HG03558 (cell line): Measurements from ENCODE around the gene IMPA2.
"Not testable (repeated sequence)": the region's sequence is repeated elsewhere in the genome, so short reads cannot be mapped to it uniquely, and the experiment has no call there.

Experiments
- ATAC-seq: cut with Tn5 transposase; IDR thresholded peaks from one replicate; pipeline ENCODE4 v1.9.1; 2021; ENCODE audit warnings: moderate number of reproducible peaks; ENCODE audit not compliant: unreplicated experiment; ENCODE audit errors: extremely low read depth

Gene IMPA2

GRCh38 chr18:12021596-12021995 lies 40.3 kb downstream of the IMPA2 start:
- no peak for ATAC-seq

GRCh38 chr18:12023375-12023774 lies 42.1 kb downstream of the IMPA2 start:
- ATAC-seq, result no peak

DNA sequence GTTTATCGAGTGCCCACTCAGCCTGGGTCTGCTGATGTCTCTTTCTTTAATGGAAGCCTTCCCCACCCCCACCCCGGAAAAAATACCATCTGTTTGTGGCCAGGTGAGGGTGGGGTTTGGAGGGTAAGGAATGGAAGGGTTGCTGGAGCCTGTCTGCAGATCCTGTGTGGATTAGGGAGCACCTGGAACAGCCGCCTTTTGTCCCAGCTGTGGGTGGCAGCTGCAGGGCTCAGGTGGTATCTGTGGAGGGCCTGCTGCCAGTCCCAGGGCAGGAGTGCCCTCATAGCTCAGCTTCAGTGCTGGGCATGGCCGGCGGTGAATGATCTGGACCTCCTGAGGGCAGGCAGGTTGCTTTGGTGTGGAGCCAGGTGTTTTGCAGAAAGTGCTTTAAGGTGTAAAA lies 45.3 kb downstream of the IMPA2 start:
- no peak for ATAC-seq

DNA sequence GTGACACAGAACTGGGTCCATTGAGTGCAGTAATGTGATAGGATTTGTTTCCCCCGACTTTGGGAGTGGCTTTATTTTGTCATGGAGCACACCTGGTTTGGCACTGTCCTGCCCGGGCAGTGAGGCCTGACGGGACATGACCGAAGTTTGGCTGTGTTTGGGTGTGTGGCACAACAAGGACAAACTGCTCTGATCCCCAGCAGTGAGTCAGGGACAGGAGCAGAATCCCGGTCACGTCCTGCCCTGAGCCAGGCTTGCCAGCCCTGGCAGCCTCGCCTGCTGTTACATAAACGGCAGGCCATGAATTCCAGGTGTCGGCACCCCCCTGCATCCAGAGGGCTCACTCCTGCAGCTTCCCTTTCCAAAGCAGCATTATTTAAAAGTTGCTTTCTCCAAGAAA lies 45.7 kb downstream of the IMPA2 start:
- ATAC-seq, result no peak

DNA sequence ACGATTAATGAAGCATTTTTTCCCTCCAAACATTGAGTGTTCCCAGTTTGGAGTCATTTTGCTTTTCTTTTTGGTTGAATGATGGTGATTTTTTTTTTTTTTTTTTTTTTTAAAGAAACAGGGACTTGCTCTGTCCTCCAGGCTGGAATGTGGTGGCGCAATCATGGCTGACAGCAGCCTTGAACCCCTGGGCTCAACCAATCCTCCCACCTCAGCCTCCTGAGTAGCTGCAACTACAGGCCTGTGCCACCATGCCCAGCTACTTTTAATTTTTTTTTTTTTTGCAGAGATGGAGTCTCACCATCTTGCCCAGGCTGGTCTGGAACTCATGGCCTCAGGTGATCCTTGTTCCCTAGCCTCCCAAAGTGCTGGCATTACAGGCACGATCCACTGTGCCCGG lies 46.2 kb downstream of the IMPA2 start:
- ATAC-seq, result no peak

GRCh38 chr18:12028040-12028628 lies 46.8 kb downstream of the IMPA2 start:
- no peak for ATAC-seq

- no peak for ATAC-seq
Observed at GRCh38 chr18:12028674-12029073, 47.4 kb downstream of the IMPA2 start.

GRCh38 chr18:12029786-12030584 lies 48.7 kb downstream of the IMPA2 start:
- no peak for ATAC-seq

DNA sequence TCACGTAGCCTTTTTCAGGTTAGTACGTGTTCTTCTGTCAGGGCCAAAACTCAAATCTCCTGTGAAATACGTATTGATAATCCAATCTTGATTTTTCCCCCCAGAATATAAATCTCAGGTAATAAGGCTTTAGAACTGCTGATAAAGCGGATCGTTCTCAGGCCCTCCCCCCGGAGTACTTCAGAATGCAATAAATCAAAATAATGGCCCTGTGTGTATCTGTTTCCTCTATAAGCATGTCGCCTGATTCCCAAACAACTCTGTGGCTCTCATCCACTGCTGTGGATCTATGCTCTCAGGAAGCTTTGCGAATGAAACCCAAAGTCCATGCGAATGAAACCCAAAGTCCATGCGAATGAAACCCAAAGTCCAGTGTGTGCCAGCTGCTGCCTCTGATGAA lies 49.4 kb downstream of the IMPA2 start:
- ATAC-seq, result no peak

GRCh38 chr18:12031181-12031580 lies 49.9 kb downstream of the IMPA2 start:
- no peak for ATAC-seq

GRCh38 chr18:12031846-12032245 lies 50.5 kb downstream of the IMPA2 start:
- no peak for ATAC-seq

- no peak for ATAC-seq
Observed at GRCh38 chr18:12032786-12033642, 51.7 kb downstream of the IMPA2 start.

DNA sequence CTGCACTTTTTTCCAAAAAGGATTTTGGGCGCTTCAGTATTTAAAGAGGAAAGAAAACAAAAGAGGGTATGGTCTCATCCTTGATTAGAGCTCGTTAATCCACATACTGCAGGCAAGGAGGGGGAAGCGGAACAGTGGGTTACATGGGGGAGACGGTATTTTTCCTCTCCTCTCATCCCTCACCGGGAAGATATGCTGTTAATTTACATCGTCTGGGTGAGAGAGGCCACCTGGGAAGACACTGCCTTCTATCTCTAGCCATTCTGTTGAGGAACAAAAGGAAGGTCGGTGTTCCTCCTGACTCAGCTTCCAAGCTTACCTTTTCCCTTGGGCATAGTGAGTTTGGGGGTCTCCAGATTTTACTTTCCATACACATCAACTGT lies 52.3 kb downstream of the IMPA2 start:
- ATAC-seq, result no peak

- ATAC-seq, result no peak
Observed at GRCh38 chr18:12034241-12035100, 53.2 kb downstream of the IMPA2 start.

- ATAC-seq, result no peak
Observed at GRCh38 chr18:12035481-12035880, 54.2 kb downstream of the IMPA2 start.

GRCh38 chr18:12036201-12036751 lies 55.0 kb downstream of the IMPA2 start:
- ATAC-seq, result no peak

DNA sequence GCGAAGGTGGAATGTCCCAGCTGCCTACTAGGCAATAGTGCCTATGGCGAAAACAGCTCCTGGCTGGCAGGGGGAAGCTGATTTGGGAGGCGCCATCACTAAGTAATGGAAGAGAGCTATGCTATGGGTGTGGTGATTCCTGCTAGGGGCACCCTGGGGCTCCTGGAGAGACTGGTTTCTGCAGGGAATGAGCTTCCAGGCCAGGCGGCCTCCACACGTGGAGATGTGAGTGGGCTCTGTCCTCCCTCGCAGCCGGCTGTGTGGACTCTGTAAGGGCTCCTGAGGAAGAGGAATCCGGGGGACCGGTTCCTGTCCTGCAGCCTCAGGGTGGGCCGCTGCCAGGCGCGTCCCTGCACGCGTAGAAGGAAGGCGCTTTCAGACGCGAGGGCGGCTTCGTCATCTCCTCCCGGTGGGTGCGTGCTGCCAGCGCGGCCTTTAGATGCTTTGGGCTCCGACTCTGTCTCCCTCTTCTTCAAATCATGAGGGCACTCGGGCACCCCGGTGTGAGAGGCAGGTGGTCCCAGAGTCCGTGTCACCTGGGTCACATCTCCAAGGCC lies 56.9 kb downstream of the IMPA2 start:
- no peak for ATAC-seq

- no peak for ATAC-seq
Observed at GRCh38 chr18:12038639-12039539, 57.6 kb downstream of the IMPA2 start.

DNA sequence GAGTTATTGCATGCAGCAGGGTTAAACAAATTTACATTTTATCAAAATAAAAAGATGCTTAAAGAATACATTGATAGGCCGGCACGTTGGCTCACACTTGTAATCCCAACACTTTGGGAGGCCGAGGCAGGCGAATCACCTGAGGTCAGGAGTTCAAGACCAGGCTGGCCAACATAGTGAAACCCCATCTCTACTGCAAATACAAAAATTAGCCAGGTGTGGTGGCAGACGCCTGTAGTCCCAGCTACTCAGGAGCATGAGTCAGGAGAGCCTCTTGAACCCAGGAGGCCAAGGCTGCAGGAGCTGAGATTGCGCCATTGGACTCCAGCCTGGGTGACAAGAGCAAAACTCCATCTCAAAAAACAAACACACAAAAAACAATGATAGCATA lies 58.2 kb downstream of the IMPA2 start:
- not testable (repeated sequence) for ATAC-seq
